IMR-90 (cell line): ENCODE results near the gene ACSS2. TPM values are rescaled to one million over a fixed set of nuclear protein-coding genes. Genes with fewer than 3 reads are reported as not detected.
"Not testable (repeated sequence)": the region's sequence is repeated elsewhere in the genome, so short reads cannot be mapped to it uniquely, and the experiment has no call there.

Source experiments
- ATAC-seq: fragments of 200-7000 bp; cut with Tn5 transposase; 2 replicates; pipeline ENCODE4 v1.9.1; 2020; ENCODE audit warnings: low read depth, mild to moderate bottlenecking, moderate library complexity
- BruUV-seq: library from RNA; stranded (reverse); fragments of 400-500 nt; replicated peaks from 2 replicates; lab custom pipeline; 2021; lab: Mats Ljungman, UMichigan
- CTCF ChIA-PET: fragments of 300-600 bp; formaldehyde crosslinking; extraction: SDS; loops from one replicate; lab custom pipeline; 2021; ENCODE audit warnings: antibody characterized with exemption; lab: Yijun Ruan, JAX
- POLR2A ChIA-PET: fragments of 300-600 bp; sonication (Branson Sonifier 250); formaldehyde crosslinking; loops from one replicate; lab custom pipeline; 2022; ENCODE audit warnings: antibody characterized with exemption; ENCODE audit not compliant: unreplicated experiment; lab: Charles Lee
- DNase-seq: peaks from one replicate; pipeline ENCODE4 v3.0.0; 2013
- H2AFZ ChIP-seq: replicated peaks from 2 replicates; pipeline ENCODE3; 2013; ENCODE audit warnings: low read length, mild to moderate bottlenecking; ENCODE audit not compliant: poor library complexity
- H2AK5ac ChIP-seq: 2 replicates; pipeline ENCODE4 v1.6.1; 2013; ENCODE audit warnings: low read depth, low read length, inconsistent platforms
- H2AK9ac ChIP-seq: replicated peaks from 2 replicates; pipeline ENCODE3; 2013; ENCODE audit warnings: mild to moderate bottlenecking, low read depth, low read length, moderate library complexity; ENCODE audit not compliant: poor library complexity
- H2BK120ac ChIP-seq: 2 replicates; pipeline ENCODE4 v1.6.1; 2013; ENCODE audit warnings: low read depth, low read length, inconsistent platforms
- H2BK15ac ChIP-seq: 3 replicates; pipeline ENCODE4 v1.6.1; 2013; ENCODE audit warnings: low read depth, low read length, inconsistent platforms
- H2BK20ac ChIP-seq: 2 replicates; pipeline ENCODE4 v1.6.1; 2013; ENCODE audit warnings: low read depth, mild to moderate bottlenecking, inconsistent platforms, low read length, moderate library complexity
- H2BK5ac ChIP-seq: 2 replicates; pipeline ENCODE4 v1.6.1; 2013; ENCODE audit warnings: mild to moderate bottlenecking, low read depth, low read length, inconsistent platforms; ENCODE audit not compliant: poor library complexity, severe bottlenecking
- H3K14ac ChIP-seq: replicated peaks from 2 replicates; pipeline ENCODE4 v1.6.1; 2013; ENCODE audit warnings: low read depth, low read length, inconsistent platforms
- H3K18ac ChIP-seq: 2 replicates; pipeline ENCODE4 v1.6.1; 2013; ENCODE audit warnings: low read depth, low read length, control low read depth
- H3K23ac ChIP-seq: 2 replicates; pipeline ENCODE4 v1.6.1; 2013; ENCODE audit warnings: low read depth, low read length, inconsistent platforms
- H3K27ac ChIP-seq: 2 replicates; pipeline ENCODE4 v1.5.1; 2013; ENCODE audit warnings: mild to moderate bottlenecking, control low read depth, low read length; ENCODE audit not compliant: insufficient read depth
- H3K27me3 ChIP-seq: 2 replicates; pipeline ENCODE4 v1.6.1; 2013; ENCODE audit warnings: low read length; ENCODE audit not compliant: control insufficient read depth, insufficient read depth
- H3K36me3 ChIP-seq: 2 replicates; pipeline ENCODE4 v1.6.1; 2013; ENCODE audit warnings: low read length, mixed read lengths; ENCODE audit not compliant: control insufficient read depth, insufficient read depth
- H3K4ac ChIP-seq: 2 replicates; pipeline ENCODE4 v1.6.1; 2013; ENCODE audit warnings: low read depth, low read length, inconsistent platforms
- H3K4me1 ChIP-seq: 2 replicates; pipeline ENCODE4 v1.6.1; 2013; ENCODE audit warnings: low read length, mixed read lengths; ENCODE audit not compliant: control insufficient read depth, insufficient read depth
- H3K4me2 ChIP-seq: 2 replicates; pipeline ENCODE4 v1.6.1; 2013; ENCODE audit warnings: low read depth, mild to moderate bottlenecking, control low read depth, low read length, moderate library complexity
- H3K4me3 ChIP-seq: 2 replicates; pipeline ENCODE4 v1.5.1; 2013; ENCODE audit warnings: low read depth, mild to moderate bottlenecking, control low read depth, low read length, moderate library complexity; ENCODE audit not compliant: insufficient read depth
- H3K56ac ChIP-seq: 2 replicates; pipeline ENCODE4 v1.6.1; 2013; ENCODE audit warnings: low read length, inconsistent platforms; ENCODE audit not compliant: insufficient read depth; ENCODE audit errors: extremely low read depth
- H3K79me1 ChIP-seq, 2 experiments: 2 replicates each; pipeline ENCODE4 v1.6.1; 2013; ENCODE audit warnings: low read length in 2 of 2, inconsistent platforms in 1 of 2, low read depth in 1 of 2
- H3K9ac ChIP-seq: 2 replicates; pipeline ENCODE4 v1.6.1; 2013; ENCODE audit warnings: low read depth, low read length, control low read depth
- H3K9me1 ChIP-seq: 2 replicates; pipeline ENCODE4 v1.6.1; 2013; ENCODE audit warnings: low read length, inconsistent platforms; ENCODE audit not compliant: insufficient read depth
- H3K9me3 ChIP-seq: 2 replicates; pipeline ENCODE4 v1.6.1; 2013; ENCODE audit warnings: low read length; ENCODE audit not compliant: control insufficient read depth, insufficient read depth
- H4K20me1 ChIP-seq: 2 replicates; pipeline ENCODE4 v1.6.1; 2013; ENCODE audit warnings: low read length, inconsistent platforms; ENCODE audit not compliant: insufficient read depth
- H4K5ac ChIP-seq: 2 replicates; pipeline ENCODE4 v1.6.1; 2013; ENCODE audit warnings: mild to moderate bottlenecking, low read depth, low read length, control low read depth
- H4K8ac ChIP-seq, 2 experiments: 2 replicates each; pipeline ENCODE4 v1.6.1; 2013; ENCODE audit warnings: low read depth in 2 of 2, low read length in 2 of 2, control low read depth in 1 of 2, inconsistent platforms in 1 of 2
- H4K91ac ChIP-seq: 2 replicates; pipeline ENCODE4 v1.6.1; 2013; ENCODE audit warnings: low read depth, low read length, inconsistent platforms; ENCODE audit not compliant: insufficient read depth
- MAFK ChIP-seq: IDR thresholded peaks from 2 replicates; pipeline ENCODE4 v1.6.1; 2012; ENCODE audit warnings: low read depth, low read length, improper control_type of control experiment
- WGBS, 2 experiments: methylation state at CpG; one replicate each; pipeline versions ENCODE4 v1.1.5 to v1.1.7; 2013; ENCODE audit warnings: missing lambda C conversion rate in 2 of 2; ENCODE audit not compliant: insufficient read length in 1 of 2; ENCODE audit errors: extremely low coverage in 2 of 2; 5-methylcytosine and 5-hydroxymethylcytosine counted together
- dilution Hi-C: fragments of 300-500 bp; cut with HindIII; formaldehyde crosslinking; loops from one replicate; pipeline ENCODE4 v1.14.3; 2018; ENCODE audit warnings: low sequenced_read_pairs; ENCODE audit not compliant: unreplicated experiment
- in situ Hi-C: fragments of 300-500 bp; cut with MboI; formaldehyde crosslinking; loops from 3 replicates; pipeline ENCODE4 v1.14.3; 2019; ENCODE audit warnings: low sequenced_read_pairs, inconsistent platforms, mixed read lengths
- intact Hi-C: fragments of 100-400 bp; cut with micrococcal nuclease; formaldehyde crosslinking; loops from 2 replicates; pipeline ENCODE4 v1.10.0; 2022
- polyA plus RNA-seq, 3 experiments: library from polyadenylated mRNA; depleted of rRNA; stranded (reverse); fragments of >200 nt; gene quantifications; 2 replicates each; pipeline ENCODE4 v1.2.3, GENCODE V29; 2012; ENCODE audit warnings: low replicate concordance in 1 of 3
- total RNA-seq: library from RNA; depleted of rRNA; stranded (reverse); fragments of >200 nt; gene quantifications from 2 replicates; pipeline ENCODE4 v1.2.3, GENCODE V29; 2012

Gene ACSS2
- total and polyA plus RNA-seq, 2 of the 4 experiments (the other 2 are of a cell fraction), result 26.9 to 46.4 TPM

- no peak for TF ChIP-seq MAFK
These were observed 19.7 kb downstream of the ACSS2 start (continued) for GRCh38 chr20:34896086-34896621.

GRCh38 chr20:34898129-34898528, 21.7 kb downstream of the ACSS2 start:
- POLR2A ChIA-PET, dilution Hi-C loops, H4K91ac ChIP-seq, H3K56ac ChIP-seq, H3K23ac ChIP-seq, H3K27ac ChIP-seq, H3K14ac ChIP-seq, H3K18ac ChIP-seq, in situ Hi-C loops, H3K9ac ChIP-seq, H4K5ac ChIP-seq, H3K4me3 ChIP-seq, H3K4me1 ChIP-seq, H2BK15ac ChIP-seq, H3K36me3 ChIP-seq, BruUV-seq, H4K8ac ChIP-seq, DNase-seq, H2AK9ac ChIP-seq, H2AK5ac ChIP-seq, ATAC-seq, H2BK120ac ChIP-seq, H2AFZ ChIP-seq, H3K4ac ChIP-seq, intact Hi-C loops, H3K4me2 ChIP-seq, H4K20me1 ChIP-seq, H3K9me3 ChIP-seq, H2BK5ac ChIP-seq, CTCF ChIA-PET, H2BK20ac ChIP-seq, H3K9me1 ChIP-seq, H3K27me3 ChIP-seq: not testable (repeated sequence)
- H3K79me1 ChIP-seq, result peaks cover 0 to 15% of the 10 kb centered on the region in 2 experiments
- no CpG with 5 or more reads among the region's 3 CpGs for WGBS, 2 experiments

GRCh38 chr20:34898731-34899130, 22.3 kb downstream of the ACSS2 start:
- H2BK15ac ChIP-seq, dilution Hi-C loops, H2AFZ ChIP-seq, H3K9ac ChIP-seq, H3K9me1 ChIP-seq, H3K36me3 ChIP-seq, H4K91ac ChIP-seq, DNase-seq, CTCF ChIA-PET, H3K4me2 ChIP-seq, H3K23ac ChIP-seq, ATAC-seq, H2BK20ac ChIP-seq, H3K27me3 ChIP-seq, H2AK5ac ChIP-seq, H4K5ac ChIP-seq, H3K18ac ChIP-seq, H4K8ac ChIP-seq, H2AK9ac ChIP-seq, H3K14ac ChIP-seq, H2BK5ac ChIP-seq, H4K20me1 ChIP-seq, H3K9me3 ChIP-seq, H3K27ac ChIP-seq, H3K4ac ChIP-seq, H2BK120ac ChIP-seq, H3K4me1 ChIP-seq, H3K4me3 ChIP-seq, intact Hi-C loops, POLR2A ChIA-PET, H3K56ac ChIP-seq, in situ Hi-C loops, BruUV-seq: not testable (repeated sequence)
- H3K79me1 ChIP-seq, result peaks cover 0 to 15% of the 10 kb centered on the region in 2 experiments
- 98% methylated on average over 13 of the region's 26 CpGs; no CpG with 5 or more reads in 1 of the 2 experiments for WGBS, 2 experiments
